HL-60 (cell line): ENCODE data around the gene BPNT1.

Experiments
- DNase-seq, 2 experiments: peaks; one replicate each; pipeline ENCODE4 v3.0.0-alpha.2; 2010 to 2020; ENCODE audit warnings: low read depth in 1 of 2, low spot score in 1 of 2
- H3K27ac ChIP-seq: fragments of 250-450 bp; sonication (Bioruptor Pico); replicated peaks from 2 replicates; pipeline ENCODE4 v1.5.1; 2020; ENCODE audit warnings: mild to moderate bottlenecking, moderate library complexity
- H3K27me3 ChIP-seq: fragments of 250-450 bp; sonication (Bioruptor Pico); 2 replicates; pipeline ENCODE4 v1.5.1; 2021; ENCODE audit warnings: mild to moderate bottlenecking, moderate library complexity; ENCODE audit not compliant: insufficient read depth, poor library complexity, severe bottlenecking
- H3K4me3 ChIP-seq: replicated peaks from 2 replicates; pipeline ENCODE4 v1.5.1; 2011; ENCODE audit warnings: mild to moderate bottlenecking, control low read depth, low read length; ENCODE audit not compliant: insufficient read depth
- CTCF ChIP-seq: IDR thresholded peaks from one replicate; pipeline ENCODE4 v1.5.1; 2011; ENCODE audit warnings: low read length, control low read depth, inconsistent platforms; ENCODE audit not compliant: insufficient read depth
- GABPA ChIP-seq: IDR thresholded peaks from 2 replicates; pipeline ENCODE4 v1.6.1; 2012; ENCODE audit warnings: low read depth
- POLR2AphosphoS5 ChIP-seq: IDR thresholded peaks from 2 replicates; pipeline ENCODE4 v1.6.1; 2012; ENCODE audit warnings: low read depth
- REST ChIP-seq: IDR thresholded peaks from 2 replicates; pipeline ENCODE4 v1.6.1; 2012; ENCODE audit warnings: low read depth; ENCODE audit not compliant: insufficient replicate concordance
- SPI1 ChIP-seq: IDR thresholded peaks from 2 replicates; pipeline ENCODE4 v1.6.1; 2012; ENCODE audit warnings: low read depth, mild to moderate bottlenecking, borderline replicate concordance

The BPNT1 gene

DNA sequence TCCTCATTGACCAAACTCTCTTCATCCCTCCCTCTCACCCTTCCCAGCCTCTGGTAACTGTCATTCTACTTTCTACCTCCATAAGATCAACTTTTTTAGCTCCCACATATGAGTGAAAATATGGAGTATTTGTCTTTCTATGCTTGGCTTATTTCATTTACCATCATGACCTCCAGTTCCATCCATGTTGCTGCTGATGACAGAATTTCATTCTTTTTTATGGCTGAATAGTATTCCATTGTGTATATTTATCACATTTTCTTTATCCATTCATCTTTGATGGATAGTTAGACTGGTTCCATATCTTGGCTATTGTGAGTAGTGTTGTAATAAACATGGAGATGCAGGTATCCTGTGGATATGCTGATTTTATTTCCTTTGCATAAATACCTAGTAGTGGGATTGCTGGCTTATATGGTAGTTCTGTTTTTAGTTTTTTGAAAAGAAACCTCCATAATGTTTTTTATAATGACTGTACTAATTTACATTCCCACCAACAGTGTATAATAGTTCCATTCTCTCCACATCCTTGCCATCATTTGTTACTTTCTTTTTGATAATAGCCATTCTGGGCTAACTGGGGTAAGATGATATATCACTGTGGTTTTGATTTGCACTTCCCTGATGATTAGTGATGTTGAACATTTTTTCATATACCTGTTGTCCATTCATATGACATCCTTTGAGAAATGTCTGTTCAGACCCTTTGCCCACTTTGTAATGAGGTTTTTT, 40.1 kb upstream of the BPNT1 start:
- Histone ChIP-seq H3K27ac (no peak overlapping the region), H3K4me3 (no peak overlapping the region), H3K27me3 (no peaks in the 10 kb centered on the region)
- TF ChIP-seq REST (no peak), SPI1 (no peak), GABPA (no peak), CTCF (no peak), POLR2AphosphoS5 (no peak)
- no peak for DNase-seq

GRCh38 chr1:220127076-220127475, 37.5 kb upstream of the BPNT1 start:
- Histone ChIP-seq H3K4me3 (no peak overlapping the region), H3K27me3 (no peaks in the 10 kb centered on the region), H3K27ac (no peak overlapping the region)
- no peak for DNase-seq
- TF ChIP-seq CTCF: no peak
- TF ChIP-seq SPI1: no peak
- TF ChIP-seq REST: no peak
- no peak for TF ChIP-seq GABPA
- TF ChIP-seq POLR2AphosphoS5: no peak

DNA sequence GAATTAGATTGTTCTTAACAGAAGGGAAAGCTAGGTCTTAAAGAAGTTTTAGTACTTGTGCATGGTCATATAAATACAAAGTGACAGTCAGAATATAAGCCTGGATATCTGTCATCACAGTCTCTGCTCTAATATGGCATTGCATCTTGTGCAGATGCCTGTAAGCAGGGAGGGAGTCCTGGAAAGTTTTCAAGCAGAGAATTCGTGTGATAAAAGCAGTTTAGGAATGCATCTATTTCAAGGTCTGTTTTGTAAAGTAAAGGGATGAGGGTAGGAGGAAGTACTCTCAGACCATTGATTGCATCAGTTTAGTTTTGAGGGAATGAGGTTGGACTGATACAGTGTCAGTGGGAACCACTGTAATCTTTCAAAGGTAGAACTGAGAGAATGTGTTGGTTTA, 35.0 kb upstream of the BPNT1 start:
- Histone ChIP-seq H3K4me3 (no peak overlapping the region), H3K27me3 (no peaks in the 10 kb centered on the region), H3K27ac (no peak overlapping the region)
- peak in 1 of 2 experiments; percentile 14 for DNase-seq
- no peak for TF ChIP-seq CTCF
- TF ChIP-seq REST: no peak
- TF ChIP-seq GABPA: no peak
- no peak for TF ChIP-seq POLR2AphosphoS5
- TF ChIP-seq SPI1: no peak
